Neuronal stem cell (in vitro differentiated cells): ENCODE results near the gene SMIM33.
"Not testable (repeated sequence)": the region's sequence is repeated elsewhere in the genome, so short reads cannot be mapped to it uniquely, and the experiment has no call there.

Experiments used
- DNase-seq: peaks from one replicate; pipeline ENCODE4 v3.0.0-alpha.2; 2013; ENCODE audit warnings: low spot score
- H2AFZ ChIP-seq: one replicate; pipeline ENCODE4 v1.6.1; 2013; ENCODE audit warnings: mild to moderate bottlenecking, low read length, inconsistent platforms
- H2AK5ac ChIP-seq: 2 replicates; pipeline ENCODE4 v1.6.1; 2013; ENCODE audit warnings: low read depth, mild to moderate bottlenecking, inconsistent platforms, low read length, moderate library complexity, mixed read lengths
- H2BK120ac ChIP-seq: 2 replicates; pipeline ENCODE4 v1.6.1; 2013; ENCODE audit warnings: low read depth, mild to moderate bottlenecking, inconsistent platforms, low read length, moderate library complexity, mixed read lengths
- H2BK12ac ChIP-seq: one replicate; pipeline ENCODE4 v1.6.1; 2013; ENCODE audit warnings: low read length, inconsistent platforms
- H2BK15ac ChIP-seq: 2 replicates; pipeline ENCODE4 v1.6.1; 2013; ENCODE audit warnings: mild to moderate bottlenecking, low read length, inconsistent platforms, mixed read lengths
- H2BK5ac ChIP-seq: one replicate; pipeline ENCODE4 v1.6.1; 2013; ENCODE audit warnings: inconsistent platforms, mild to moderate bottlenecking, low read length, moderate library complexity
- H3K14ac ChIP-seq: one replicate; pipeline ENCODE4 v1.6.1; 2013; ENCODE audit warnings: low read length, inconsistent platforms
- H3K18ac ChIP-seq: 2 replicates; pipeline ENCODE4 v1.6.1; 2013; ENCODE audit warnings: low read length, inconsistent platforms
- H3K23ac ChIP-seq: 2 replicates; pipeline ENCODE4 v1.6.1; 2013; ENCODE audit warnings: low read depth, mild to moderate bottlenecking, mixed read lengths, low read length, inconsistent platforms; ENCODE audit not compliant: poor library complexity
- H3K27ac ChIP-seq: replicated peaks from 3 replicates; pipeline ENCODE4 v1.5.1; 2013; ENCODE audit warnings: low read length, inconsistent platforms
- H3K27me3 ChIP-seq, 3 experiments: 2 replicates each; pipeline ENCODE4 v1.6.1; 2013; ENCODE audit warnings: low read length in 3 of 3, mild to moderate bottlenecking in 2 of 3, inconsistent platforms in 1 of 3, low read depth in 1 of 3, mixed read lengths in 1 of 3, moderate library complexity in 1 of 3; ENCODE audit not compliant: control insufficient read depth in 3 of 3, insufficient read depth in 3 of 3
- H3K36me3 ChIP-seq, 2 donors: replicated peaks in 1 of 2; 2 replicates each; pipeline ENCODE4 v1.6.1; 2013; ENCODE audit warnings: low read length in 2 of 2; ENCODE audit not compliant: control insufficient read depth in 2 of 2, insufficient read depth in 2 of 2
- H3K4ac ChIP-seq: 2 replicates; pipeline ENCODE4 v1.6.1; 2013; ENCODE audit warnings: inconsistent platforms, mild to moderate bottlenecking, low read length, moderate library complexity
- H3K4me1 ChIP-seq, 2 donors: 1 replicate in 1 of 2; 2 replicates in 1 of 2; pipeline ENCODE4 v1.6.1; 2013; ENCODE audit warnings: low read length in 2 of 2, low read depth in 1 of 2; ENCODE audit not compliant: control insufficient read depth in 2 of 2, insufficient read depth in 1 of 2
- H3K4me2 ChIP-seq: one replicate; pipeline ENCODE4 v1.6.1; 2013; ENCODE audit warnings: mild to moderate bottlenecking, low read length, inconsistent platforms; ENCODE audit not compliant: insufficient read depth, poor library complexity, severe bottlenecking
- H3K4me3 ChIP-seq, 2 donors: 2 replicates each; pipeline ENCODE4 v1.5.1; 2013; ENCODE audit warnings: low read length in 2 of 2, mild to moderate bottlenecking in 2 of 2, inconsistent platforms in 1 of 2, moderate library complexity in 1 of 2
- H3K79me1 ChIP-seq: one replicate; pipeline ENCODE4 v1.6.1; 2013; ENCODE audit warnings: low read depth, mild to moderate bottlenecking, inconsistent platforms, low read length, moderate library complexity
- H3K9ac ChIP-seq: one replicate; pipeline ENCODE4 v1.6.1; 2013; ENCODE audit warnings: mild to moderate bottlenecking, low read depth, low read length, inconsistent platforms; ENCODE audit not compliant: poor library complexity
- H3K9me3 ChIP-seq, 2 donors: replicated peaks in 1 of 2; 2 replicates each; pipeline versions ENCODE3 to v1.6.1; 2013; ENCODE audit warnings: low read length in 2 of 2, mild to moderate bottlenecking in 2 of 2, inconsistent platforms in 1 of 2, low read depth in 1 of 2, mixed read lengths in 1 of 2, moderate library complexity in 1 of 2; ENCODE audit not compliant: control insufficient read depth in 2 of 2, insufficient read depth in 1 of 2
- H4K8ac ChIP-seq: one replicate; pipeline ENCODE4 v1.6.1; 2013; ENCODE audit warnings: low read depth, mild to moderate bottlenecking, inconsistent platforms, low read length, moderate library complexity
- H4K91ac ChIP-seq: one replicate; pipeline ENCODE4 v1.6.1; 2013; ENCODE audit warnings: low read length, low read depth, mild to moderate bottlenecking, inconsistent platforms; ENCODE audit not compliant: poor library complexity
- WGBS, 2 donors: extraction: QIAGEN DNeasy Blood & Tissue Kit; methylation state at CpG; one replicate each; pipeline ENCODE4 v1.1.7; 2013; ENCODE audit warnings: missing lambda C conversion rate in 2 of 2, mixed read lengths in 1 of 2; ENCODE audit not compliant: insufficient read length in 2 of 2, insufficient replicate concordance in 1 of 2; ENCODE audit errors: extremely low coverage in 2 of 2; 5-methylcytosine and 5-hydroxymethylcytosine counted together

The SMIM33 gene

DNA sequence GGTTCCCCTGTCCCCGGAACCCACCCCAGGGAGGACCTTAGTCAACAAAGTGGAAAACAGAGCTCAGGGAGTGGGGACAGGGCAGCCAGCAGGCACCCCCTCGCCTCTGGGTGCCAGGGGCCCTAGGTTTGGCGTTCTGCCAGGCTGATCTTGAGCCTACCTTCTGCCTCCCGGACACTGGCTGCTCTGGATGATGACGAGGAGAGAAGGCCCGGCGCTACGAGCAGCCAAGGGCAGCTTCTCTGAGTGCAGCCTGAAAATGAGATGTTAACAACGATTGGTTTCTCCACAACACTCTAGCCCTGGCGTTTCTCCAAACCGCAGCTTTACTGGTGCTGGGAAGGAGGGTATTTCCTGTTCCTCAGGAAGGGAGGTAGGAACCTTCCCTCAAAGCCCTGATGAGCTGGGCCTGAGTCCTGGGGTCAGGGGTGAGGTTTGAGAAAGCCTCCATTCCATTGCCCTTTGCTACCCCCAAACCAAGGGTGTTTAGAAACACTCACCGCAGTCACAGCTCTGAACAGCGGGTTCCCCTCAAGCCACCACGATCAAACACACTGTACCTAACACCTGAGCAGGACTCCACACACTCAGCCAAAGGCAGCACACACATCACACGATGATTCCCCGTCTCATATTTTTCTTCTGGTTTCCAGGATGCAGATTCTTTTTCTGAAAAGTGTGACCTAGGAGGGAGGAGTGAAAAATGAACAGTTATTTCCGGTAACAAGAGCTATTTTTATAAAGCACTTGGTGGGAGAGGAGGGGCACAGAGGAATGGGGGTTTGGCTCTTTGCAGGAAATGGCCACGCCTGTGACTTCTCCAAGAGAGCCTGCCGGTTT lies 11.5 kb downstream of the SMIM33 start, which contains the start of gene STING1:
TSS of gene STING1 (minus strand) at position 709 of the 840 bp plus-strand sequence. CDS start 1,054 bp downstream, outside the sequence.
- H3K9me3 ChIP-seq, result no peaks in the 10 kb centered on the region
- no peak within 1 kb of the TSS for H4K91ac ChIP-seq
- H2AK5ac ChIP-seq, result peak within 1 kb of the TSS; percentile 6
- H4K8ac ChIP-seq, result peak within 1 kb of the TSS; percentile 53
- peak within 1 kb of the TSS; percentile 7 for H2BK12ac ChIP-seq
- no CpG with 5 or more reads among the region's 19 CpGs for WGBS, 2 donors
- H3K9ac ChIP-seq, result no peak within 1 kb of the TSS
- peak within 1 kb of the TSS; percentile 60 for H3K18ac ChIP-seq
- no peaks in the 10 kb centered on the region for H3K36me3 ChIP-seq
- H3K27ac ChIP-seq, result no peak within 1 kb of the TSS
- H2BK120ac ChIP-seq, result peak within 1 kb of the TSS; percentile 53
- no peak within 1 kb of the TSS for H3K4me2 ChIP-seq
- H3K14ac ChIP-seq, result no peak within 1 kb of the TSS
- H3K79me1 ChIP-seq, result no peaks in the 10 kb centered on the region
- no peak for DNase-seq
- H2AFZ ChIP-seq, result peak within 1 kb of the TSS; percentile 36
- peak within 1 kb of the TSS; percentile 29 for H2BK5ac ChIP-seq
- no peak within 1 kb of the TSS for H3K4ac ChIP-seq
- peaks cover 6 to 10% of the 10 kb centered on the region in 2 donors for H3K4me1 ChIP-seq
- H3K4me3 ChIP-seq, result no peak within 1 kb of the TSS
- peak within 1 kb of the TSS; percentile 72 for H2BK15ac ChIP-seq
- H3K23ac ChIP-seq, result peak within 1 kb of the TSS; percentile 88
- peaks cover 0 to 3% (median 0%) of the 10 kb centered on the region in 3 experiments for H3K27me3 ChIP-seq

DNA sequence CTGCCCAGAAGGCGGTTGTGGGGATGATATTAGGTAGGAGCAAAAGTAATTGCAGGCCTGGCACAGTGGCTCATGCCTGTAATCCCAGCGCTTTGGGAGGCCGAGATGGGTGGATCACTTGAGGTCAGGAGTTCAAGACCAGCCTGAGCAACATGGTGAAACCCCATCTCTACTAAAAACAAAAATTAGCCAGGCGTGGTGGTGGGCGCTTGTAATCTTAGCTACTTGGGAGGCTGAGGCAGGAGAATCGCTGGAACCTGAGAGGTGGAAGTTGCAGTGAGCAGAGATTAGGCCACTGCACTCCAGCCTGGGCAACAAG lies 12.0 kb downstream of the SMIM33 start:
- H3K4ac ChIP-seq, H2BK12ac ChIP-seq, H3K36me3 ChIP-seq, DNase-seq, H3K4me1 ChIP-seq, H4K91ac ChIP-seq, H3K27ac ChIP-seq, H2BK120ac ChIP-seq, H3K14ac ChIP-seq, H3K4me3 ChIP-seq, H3K9me3 ChIP-seq, H3K18ac ChIP-seq, H2AK5ac ChIP-seq, H2BK15ac ChIP-seq, H2BK5ac ChIP-seq, H3K9ac ChIP-seq, H4K8ac ChIP-seq, H3K4me2 ChIP-seq, H3K27me3 ChIP-seq, H3K79me1 ChIP-seq, H3K23ac ChIP-seq: not testable (repeated sequence)
- no CpG with 5 or more reads among the region's 6 CpGs for WGBS, 2 donors
- H2AFZ ChIP-seq, result peak overlapping the region; percentile 36

DNA sequence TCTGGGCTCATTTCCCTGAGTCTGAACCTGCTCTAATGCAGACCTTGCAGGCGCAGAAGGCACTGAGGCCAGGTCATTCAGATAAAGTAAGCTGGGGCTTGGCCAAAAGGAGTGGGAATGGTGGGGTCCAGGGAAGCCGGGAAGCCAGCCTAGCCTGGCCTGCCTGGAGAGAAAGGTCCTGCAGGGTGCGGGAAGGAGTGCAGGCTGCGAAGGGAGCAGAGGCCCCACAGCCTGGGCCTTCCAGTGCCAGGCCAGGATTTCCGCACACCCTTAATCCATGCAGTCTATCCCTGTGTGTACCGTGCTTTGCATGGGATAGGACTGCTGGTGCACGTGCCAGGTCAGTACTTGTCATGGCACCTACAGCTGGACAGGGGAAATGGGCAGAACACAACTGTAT lies 15.4 kb downstream of the SMIM33 start:
- WGBS, 2 donors, result no CpG with 5 or more reads among the region's 7 CpGs
- Histone ChIP-seq H2BK12ac (no peak overlapping the region), H3K14ac (no peak overlapping the region), H2BK5ac (no peak overlapping the region), H2BK120ac (no peak overlapping the region), H3K4me1 (peaks cover 6 to 10% of the 10 kb centered on the region in 2 donors), H3K9me3 (no peaks in the 10 kb centered on the region), H3K27ac (no peak overlapping the region), H2BK15ac (no peak overlapping the region), H3K27me3 (peaks cover 0 to 7% (median 0%) of the 10 kb centered on the region in 3 experiments), H3K23ac (no peak overlapping the region), H4K91ac (no peak overlapping the region), H3K4ac (no peak overlapping the region), H3K4me2 (no peak overlapping the region), H3K9ac (no peak overlapping the region), H2AFZ (peak overlapping the region; percentile 82), H4K8ac (no peak overlapping the region), H3K79me1 (no peaks in the 10 kb centered on the region), H3K36me3 (no peaks in the 10 kb centered on the region), H2AK5ac (no peak overlapping the region), H3K4me3 (no peak overlapping the region), H3K18ac (no peak overlapping the region)
- DNase-seq, result no peak

DNA sequence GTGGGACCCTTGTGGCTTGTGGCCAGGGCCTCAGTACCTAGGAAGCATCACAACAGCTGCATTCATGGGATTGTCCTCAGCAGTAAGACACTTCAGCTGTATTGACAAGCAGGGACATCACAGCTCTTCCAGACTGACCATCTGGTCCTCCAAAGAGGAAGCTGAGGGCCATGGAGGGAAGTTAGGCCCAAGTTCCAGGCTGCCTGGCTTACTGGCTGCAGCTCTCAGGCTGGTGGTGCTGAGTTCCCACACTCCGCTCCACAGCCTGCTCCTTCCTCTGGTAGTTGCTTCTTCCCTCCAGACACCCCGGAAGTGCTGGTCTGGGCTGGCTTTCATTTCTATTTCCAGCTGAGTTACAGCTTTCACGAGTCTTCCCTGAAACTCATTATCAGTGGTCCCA lies 17.5 kb downstream of the SMIM33 start:
- no peak overlapping the region for H2BK15ac ChIP-seq
- no peaks in the 10 kb centered on the region for H3K9me3 ChIP-seq
- H3K23ac ChIP-seq, result no peak overlapping the region
- H3K18ac ChIP-seq, result no peak overlapping the region
- WGBS, 2 donors, result no CpG with 5 or more reads among the region's 3 CpGs
- no peak for DNase-seq
- H2BK12ac ChIP-seq, result no peak overlapping the region
- H3K27me3 ChIP-seq, result peaks cover 0 to 7% (median 0%) of the 10 kb centered on the region in 3 experiments
- no peaks in the 10 kb centered on the region for H3K36me3 ChIP-seq
- no peak overlapping the region for H3K14ac ChIP-seq
- H4K91ac ChIP-seq, result no peak overlapping the region
- no peak overlapping the region for H3K9ac ChIP-seq
- H3K79me1 ChIP-seq, result no peaks in the 10 kb centered on the region
- H2BK5ac ChIP-seq, result no peak overlapping the region
- H3K4me1 ChIP-seq, result peaks cover 6 to 10% of the 10 kb centered on the region in 2 donors
- no peak overlapping the region for H3K27ac ChIP-seq
- no peak overlapping the region for H2BK120ac ChIP-seq
- no peak overlapping the region for H4K8ac ChIP-seq
- no peak overlapping the region for H3K4me3 ChIP-seq
- no peak overlapping the region for H2AK5ac ChIP-seq
- H2AFZ ChIP-seq, result no peak overlapping the region
- H3K4ac ChIP-seq, result no peak overlapping the region
- no peak overlapping the region for H3K4me2 ChIP-seq
